GM23338 (cell line): ENCODE results near the gene ZDHHC8. TPM values are rescaled to one million over a fixed set of nuclear protein-coding genes. Genes with fewer than 3 reads are reported as not detected.

Experiments used
- ATAC-seq: fragments of 200-7000 bp; cut with Tn5 transposase; 3 replicates; pipeline ENCODE4 v1.9.1; 2020
- DNase-seq: peaks from one replicate; pipeline ENCODE4 v3.0.0-alpha.2; 2015; ENCODE audit warnings: low spot score
- H2AFZ ChIP-seq: fragments of 200-600 bp; sonication (generic); 2 replicates; pipeline ENCODE4 v1.8.0; 2016; ENCODE audit warnings: antibody characterized with exemption, mild to moderate bottlenecking, moderate library complexity
- H3F3A ChIP-seq: fragments of 200-600 bp; sonication (generic); replicated peaks from 2 replicates; pipeline ENCODE4 v1.8.0; 2017; ENCODE audit warnings: antibody characterized with exemption, mixed run types, low read depth
- H3K27ac ChIP-seq: fragments of 200-600 bp; sonication (generic); 2 replicates; pipeline ENCODE4 v1.6.1; 2016; ENCODE audit warnings: low read depth
- H3K27me3 ChIP-seq: fragments of 200-600 bp; sonication (generic); 2 replicates; pipeline ENCODE4 v1.8.0; 2016; ENCODE audit warnings: mild to moderate bottlenecking, mixed run types, moderate library complexity; ENCODE audit not compliant: insufficient read depth
- H3K36me3 ChIP-seq: fragments of 200-600 bp; sonication (generic); 2 replicates; pipeline ENCODE4 v1.8.0; 2016; ENCODE audit warnings: mild to moderate bottlenecking; ENCODE audit not compliant: insufficient read depth
- H3K4me1 ChIP-seq: fragments of 200-600 bp; sonication (generic); 2 replicates; pipeline ENCODE4 v1.8.0; 2016; ENCODE audit warnings: mild to moderate bottlenecking, moderate library complexity; ENCODE audit not compliant: insufficient read depth
- H3K4me2 ChIP-seq: fragments of 200-600 bp; sonication (generic); 2 replicates; pipeline ENCODE4 v1.7.1; 2017; ENCODE audit warnings: mixed run types
- H3K4me3 ChIP-seq: fragments of 200-600 bp; sonication (generic); 2 replicates; pipeline ENCODE4 v1.6.1; 2016; ENCODE audit warnings: mixed run types
- H3K79me2 ChIP-seq: fragments of 200-600 bp; sonication (generic); replicated peaks from 2 replicates; pipeline ENCODE4 v1.8.0; 2017; ENCODE audit warnings: mild to moderate bottlenecking; ENCODE audit not compliant: insufficient read depth
- H3K9me2 ChIP-seq: fragments of 200-600 bp; sonication (generic); 2 replicates; pipeline ENCODE4 v1.8.0; 2017; ENCODE audit not compliant: insufficient read depth
- H4K20me1 ChIP-seq: fragments of 200-600 bp; sonication (generic); replicated peaks from 2 replicates; pipeline ENCODE4 v1.8.0; 2017; ENCODE audit warnings: mild to moderate bottlenecking; ENCODE audit not compliant: insufficient read depth
- H3K27ac Mint-ChIP-seq: 2 replicates; pipeline ENCODE4 v1.8.0; 2020; ENCODE audit warnings: inconsistent platforms, mild to moderate bottlenecking, moderate library complexity, mixed read lengths
- H3K27me3 Mint-ChIP-seq: 3 replicates; pipeline ENCODE4 v1.8.0; 2022; ENCODE audit warnings: low read depth, mild to moderate bottlenecking, moderate library complexity, mixed read lengths, inconsistent platforms; ENCODE audit not compliant: insufficient read depth, poor library complexity
- H3K36me3 Mint-ChIP-seq: 3 replicates; pipeline ENCODE4 v1.8.0; 2021; ENCODE audit warnings: low read depth, mild to moderate bottlenecking, inconsistent platforms, moderate library complexity, mixed read lengths
- H3K4me1 Mint-ChIP-seq: 3 replicates; pipeline ENCODE4 v1.8.0; 2020; ENCODE audit warnings: mild to moderate bottlenecking, inconsistent platforms, mixed read lengths
- H3K4me3 Mint-ChIP-seq: 3 replicates; pipeline ENCODE4 v1.8.0; 2021; ENCODE audit warnings: moderate library complexity, mild to moderate bottlenecking, inconsistent platforms, mixed read lengths
- H3K9me3 Mint-ChIP-seq: 3 replicates; pipeline ENCODE4 v1.8.0; 2020; ENCODE audit warnings: moderate library complexity, mild to moderate bottlenecking, inconsistent platforms, mixed read lengths
- CREB1 ChIP-seq: fragments of 250-450 bp; sonication (Bioruptor Pico); IDR thresholded peaks from 2 replicates; pipeline ENCODE4 v1.5.0; 2020; ENCODE audit warnings: low read depth, mild to moderate bottlenecking, moderate library complexity
- EZH2 ChIP-seq: fragments of 200-600 bp; sonication (generic); IDR thresholded peaks from one replicate; pipeline ENCODE4 v1.8.0; 2017; ENCODE audit warnings: antibody characterized with exemption, mild to moderate bottlenecking, low read depth; ENCODE audit not compliant: unreplicated experiment
- EZH2phosphoT487 ChIP-seq: fragments of 200-600 bp; sonication (generic); IDR thresholded peaks from one replicate; pipeline ENCODE4 v1.8.1; 2018; ENCODE audit warnings: antibody characterized with exemption; ENCODE audit not compliant: unreplicated experiment
- JUNB ChIP-seq: IDR thresholded peaks from one replicate; pipeline ENCODE4 v1.6.1; 2016; ENCODE audit warnings: antibody characterized with exemption; ENCODE audit not compliant: unreplicated experiment
- NANOG ChIP-seq: IDR thresholded peaks from 2 replicates; pipeline ENCODE4 v1.6.1; 2016; ENCODE audit warnings: antibody characterized with exemption, borderline replicate concordance
- POLR2AphosphoS5 ChIP-seq: IDR thresholded peaks from 2 replicates; pipeline ENCODE4 v1.6.1; 2016; ENCODE audit warnings: antibody characterized with exemption, low read depth
- STAT1 ChIP-seq: IDR thresholded peaks from one replicate; pipeline ENCODE4 v1.6.1; 2016; ENCODE audit warnings: antibody characterized with exemption; ENCODE audit not compliant: unreplicated experiment
- ZNF114 ChIP-seq: fragments of 250-450 bp; sonication (Bioruptor Pico); IDR thresholded peaks from 2 replicates; pipeline ENCODE4 v1.5.0; 2020; ENCODE audit warnings: mild to moderate bottlenecking, moderate library complexity
- ZNF331 ChIP-seq: fragments of 250-450 bp; sonication (Bioruptor Pico); IDR thresholded peaks from 2 replicates; pipeline ENCODE4 v1.5.0; 2020; ENCODE audit warnings: low read depth, mild to moderate bottlenecking, moderate library complexity
- polyA plus RNA-seq: library from polyadenylated mRNA; unstranded; fragments of >200 nt; fragmentation: Nextera tagmentation; extraction: Ambion mirVana; gene quantifications from 2 replicates; pipeline ENCODE4 v1.2.1, GENCODE V29; 2016
- total RNA-seq: library from RNA; depleted of rRNA; stranded (reverse); fragments of >200 nt; shearing (Covaris generic); gene quantifications from 2 replicates; pipeline ENCODE4 v1.2.3, GENCODE V29; 2014
- TF ChIP-seq, protein P1 (sequence below): IDR thresholded peaks from 2 replicates; pipeline ENCODE4 v1.6.1; 2016; ENCODE audit warnings: antibody characterized with exemption
- TF ChIP-seq, protein P2 (sequence below), 2 experiments: fragments of 200-600 bp in 1 of 2; sonication (generic) in 1 of 2; conservative IDR thresholded peaks; 2 replicates each; pipeline versions ENCODE4 v1.5.1 to v1.6.1; 2016 to 2017; ENCODE audit warnings: antibody characterized with exemption in 2 of 2, low read depth in 2 of 2, mild to moderate bottlenecking in 2 of 2, moderate library complexity in 1 of 2
- TF ChIP-seq, protein P3 (sequence below): fragments of 250-450 bp; sonication (Bioruptor Pico); IDR thresholded peaks from 2 replicates; pipeline ENCODE4 v1.5.0; 2020; ENCODE audit warnings: mild to moderate bottlenecking, moderate library complexity
- TF ChIP-seq, protein P4 (sequence below): IDR thresholded peaks from one replicate; pipeline ENCODE4 v1.6.1; 2018; ENCODE audit warnings: antibody characterized with exemption; ENCODE audit not compliant: unreplicated experiment

The ZDHHC8 gene
- total and polyA plus RNA-seq, 2 experiments from 2014 or later = 13.7 to 47.6 TPM

DNA sequence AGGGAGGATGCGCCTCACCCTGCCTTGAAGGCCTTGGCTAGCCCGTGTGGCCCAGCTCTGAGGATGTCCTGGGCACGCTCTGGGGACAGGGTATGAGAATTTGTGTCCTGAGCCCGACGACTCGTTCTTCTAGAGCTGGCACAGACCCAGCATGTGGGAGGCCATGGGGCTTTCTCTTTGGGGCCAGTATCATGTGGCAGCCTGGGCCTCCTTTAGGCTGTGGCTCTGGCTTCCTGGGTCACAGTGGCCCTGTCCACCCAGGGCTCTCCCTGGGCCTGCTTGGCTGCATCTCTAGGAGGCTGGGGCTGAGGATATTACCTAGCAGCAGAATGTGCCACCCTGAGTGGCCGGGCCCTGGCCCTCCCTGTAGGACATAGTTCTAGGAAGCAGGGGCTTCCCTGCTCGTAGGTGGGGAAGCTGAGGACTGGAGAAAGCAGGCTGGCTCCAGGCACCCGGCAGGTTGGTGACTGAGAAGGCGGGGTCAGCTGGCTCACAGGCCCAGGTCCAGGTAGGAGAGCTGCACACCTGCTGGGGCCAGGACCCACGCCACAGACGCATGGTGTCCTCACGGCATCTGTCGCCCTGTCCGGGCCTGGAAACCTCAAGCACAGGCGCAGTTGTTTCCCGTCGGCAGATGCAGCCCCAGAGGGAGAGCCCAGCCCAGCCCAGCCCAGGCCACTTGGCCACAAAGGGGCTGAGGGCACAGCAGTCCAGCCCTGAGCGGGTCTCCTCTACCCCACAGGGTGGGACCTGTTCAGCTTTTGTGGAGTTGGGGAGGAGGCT is 12.5 kb downstream of the ZDHHC8 start:
- H3K27me3 ChIP-seq = no peaks in the 10 kb centered on the region
- TF ChIP-seq STAT1 (no peak), ZNF331 (no peak), POLR2AphosphoS5 (no peak), CREB1 (CRISPR knock-in tag) (no peak), JUNB (no peak), ZNF114 (CRISPR knock-in tag) (no peak), EZH2phosphoT487 (no peak), EZH2 (no peak), NANOG (no peak)
- TF ChIP-seq, protein P1, sequence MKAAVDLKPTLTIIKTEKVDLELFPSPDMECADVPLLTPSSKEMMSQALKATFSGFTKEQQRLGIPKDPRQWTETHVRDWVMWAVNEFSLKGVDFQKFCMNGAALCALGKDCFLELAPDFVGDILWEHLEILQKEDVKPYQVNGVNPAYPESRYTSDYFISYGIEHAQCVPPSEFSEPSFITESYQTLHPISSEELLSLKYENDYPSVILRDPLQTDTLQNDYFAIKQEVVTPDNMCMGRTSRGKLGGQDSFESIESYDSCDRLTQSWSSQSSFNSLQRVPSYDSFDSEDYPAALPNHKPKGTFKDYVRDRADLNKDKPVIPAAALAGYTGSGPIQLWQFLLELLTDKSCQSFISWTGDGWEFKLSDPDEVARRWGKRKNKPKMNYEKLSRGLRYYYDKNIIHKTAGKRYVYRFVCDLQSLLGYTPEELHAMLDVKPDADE = no peak
- TF ChIP-seq, protein P2, sequence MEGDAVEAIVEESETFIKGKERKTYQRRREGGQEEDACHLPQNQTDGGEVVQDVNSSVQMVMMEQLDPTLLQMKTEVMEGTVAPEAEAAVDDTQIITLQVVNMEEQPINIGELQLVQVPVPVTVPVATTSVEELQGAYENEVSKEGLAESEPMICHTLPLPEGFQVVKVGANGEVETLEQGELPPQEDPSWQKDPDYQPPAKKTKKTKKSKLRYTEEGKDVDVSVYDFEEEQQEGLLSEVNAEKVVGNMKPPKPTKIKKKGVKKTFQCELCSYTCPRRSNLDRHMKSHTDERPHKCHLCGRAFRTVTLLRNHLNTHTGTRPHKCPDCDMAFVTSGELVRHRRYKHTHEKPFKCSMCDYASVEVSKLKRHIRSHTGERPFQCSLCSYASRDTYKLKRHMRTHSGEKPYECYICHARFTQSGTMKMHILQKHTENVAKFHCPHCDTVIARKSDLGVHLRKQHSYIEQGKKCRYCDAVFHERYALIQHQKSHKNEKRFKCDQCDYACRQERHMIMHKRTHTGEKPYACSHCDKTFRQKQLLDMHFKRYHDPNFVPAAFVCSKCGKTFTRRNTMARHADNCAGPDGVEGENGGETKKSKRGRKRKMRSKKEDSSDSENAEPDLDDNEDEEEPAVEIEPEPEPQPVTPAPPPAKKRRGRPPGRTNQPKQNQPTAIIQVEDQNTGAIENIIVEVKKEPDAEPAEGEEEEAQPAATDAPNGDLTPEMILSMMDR (conservative IDR thresholded peaks at IDR 0.05; ENCODE audit: low read depth in 2 of 2) = no peak
- TF ChIP-seq, protein P3, sequence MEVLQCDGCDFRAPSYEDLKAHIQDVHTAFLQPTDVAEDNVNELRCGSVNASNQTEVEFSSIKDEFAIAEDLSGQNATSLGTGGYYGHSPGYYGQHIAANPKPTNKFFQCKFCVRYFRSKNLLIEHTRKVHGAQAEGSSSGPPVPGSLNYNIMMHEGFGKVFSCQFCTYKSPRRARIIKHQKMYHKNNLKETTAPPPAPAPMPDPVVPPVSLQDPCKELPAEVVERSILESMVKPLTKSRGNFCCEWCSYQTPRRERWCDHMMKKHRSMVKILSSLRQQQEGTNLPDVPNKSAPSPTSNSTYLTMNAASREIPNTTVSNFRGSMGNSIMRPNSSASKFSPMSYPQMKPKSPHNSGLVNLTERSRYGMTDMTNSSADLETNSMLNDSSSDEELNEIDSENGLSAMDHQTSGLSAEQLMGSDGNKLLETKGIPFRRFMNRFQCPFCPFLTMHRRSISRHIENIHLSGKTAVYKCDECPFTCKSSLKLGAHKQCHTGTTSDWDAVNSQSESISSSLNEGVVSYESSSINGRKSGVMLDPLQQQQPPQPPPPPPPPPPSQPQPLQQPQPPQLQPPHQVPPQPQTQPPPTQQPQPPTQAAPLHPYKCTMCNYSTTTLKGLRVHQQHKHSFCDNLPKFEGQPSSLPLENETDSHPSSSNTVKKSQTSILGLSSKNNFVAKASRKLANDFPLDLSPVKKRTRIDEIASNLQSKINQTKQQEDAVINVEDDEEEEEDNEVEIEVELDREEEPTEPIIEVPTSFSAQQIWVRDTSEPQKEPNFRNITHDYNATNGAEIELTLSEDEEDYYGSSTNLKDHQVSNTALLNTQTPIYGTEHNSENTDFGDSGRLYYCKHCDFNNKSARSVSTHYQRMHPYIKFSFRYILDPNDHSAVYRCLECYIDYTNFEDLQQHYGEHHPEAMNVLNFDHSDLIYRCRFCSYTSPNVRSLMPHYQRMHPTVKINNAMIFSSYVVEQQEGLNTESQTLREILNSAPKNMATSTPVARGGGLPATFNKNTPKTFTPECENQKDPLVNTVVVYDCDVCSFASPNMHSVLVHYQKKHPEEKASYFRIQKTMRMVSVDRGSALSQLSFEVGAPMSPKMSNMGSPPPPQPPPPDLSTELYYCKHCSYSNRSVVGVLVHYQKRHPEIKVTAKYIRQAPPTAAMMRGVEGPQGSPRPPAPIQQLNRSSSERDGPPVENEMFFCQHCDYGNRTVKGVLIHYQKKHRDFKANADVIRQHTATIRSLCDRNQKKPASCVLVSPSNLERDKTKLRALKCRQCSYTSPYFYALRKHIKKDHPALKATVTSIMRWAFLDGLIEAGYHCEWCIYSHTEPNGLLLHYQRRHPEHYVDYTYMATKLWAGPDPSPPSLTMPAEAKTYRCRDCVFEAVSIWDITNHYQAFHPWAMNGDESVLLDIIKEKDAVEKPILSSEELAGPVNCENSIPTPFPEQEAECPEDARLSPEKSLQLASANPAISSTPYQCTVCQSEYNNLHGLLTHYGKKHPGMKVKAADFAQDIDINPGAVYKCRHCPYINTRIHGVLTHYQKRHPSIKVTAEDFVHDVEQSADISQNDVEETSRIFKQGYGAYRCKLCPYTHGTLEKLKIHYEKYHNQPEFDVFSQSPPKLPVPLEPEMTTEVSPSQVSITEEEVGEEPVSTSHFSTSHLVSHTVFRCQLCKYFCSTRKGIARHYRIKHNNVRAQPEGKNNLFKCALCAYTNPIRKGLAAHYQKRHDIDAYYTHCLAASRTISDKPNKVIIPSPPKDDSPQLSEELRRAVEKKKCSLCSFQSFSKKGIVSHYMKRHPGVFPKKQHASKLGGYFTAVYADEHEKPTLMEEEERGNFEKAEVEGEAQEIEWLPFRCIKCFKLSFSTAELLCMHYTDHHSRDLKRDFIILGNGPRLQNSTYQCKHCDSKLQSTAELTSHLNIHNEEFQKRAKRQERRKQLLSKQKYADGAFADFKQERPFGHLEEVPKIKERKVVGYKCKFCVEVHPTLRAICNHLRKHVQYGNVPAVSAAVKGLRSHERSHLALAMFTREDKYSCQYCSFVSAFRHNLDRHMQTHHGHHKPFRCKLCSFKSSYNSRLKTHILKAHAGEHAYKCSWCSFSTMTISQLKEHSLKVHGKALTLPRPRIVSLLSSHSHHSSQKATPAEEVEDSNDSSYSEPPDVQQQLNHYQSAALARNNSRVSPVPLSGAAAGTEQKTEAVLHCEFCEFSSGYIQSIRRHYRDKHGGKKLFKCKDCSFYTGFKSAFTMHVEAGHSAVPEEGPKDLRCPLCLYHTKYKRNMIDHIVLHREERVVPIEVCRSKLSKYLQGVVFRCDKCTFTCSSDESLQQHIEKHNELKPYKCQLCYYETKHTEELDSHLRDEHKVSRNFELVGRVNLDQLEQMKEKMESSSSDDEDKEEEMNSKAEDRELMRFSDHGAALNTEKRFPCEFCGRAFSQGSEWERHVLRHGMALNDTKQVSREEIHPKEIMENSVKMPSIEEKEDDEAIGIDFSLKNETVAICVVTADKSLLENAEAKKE = no peak
- TF ChIP-seq, protein P4, sequence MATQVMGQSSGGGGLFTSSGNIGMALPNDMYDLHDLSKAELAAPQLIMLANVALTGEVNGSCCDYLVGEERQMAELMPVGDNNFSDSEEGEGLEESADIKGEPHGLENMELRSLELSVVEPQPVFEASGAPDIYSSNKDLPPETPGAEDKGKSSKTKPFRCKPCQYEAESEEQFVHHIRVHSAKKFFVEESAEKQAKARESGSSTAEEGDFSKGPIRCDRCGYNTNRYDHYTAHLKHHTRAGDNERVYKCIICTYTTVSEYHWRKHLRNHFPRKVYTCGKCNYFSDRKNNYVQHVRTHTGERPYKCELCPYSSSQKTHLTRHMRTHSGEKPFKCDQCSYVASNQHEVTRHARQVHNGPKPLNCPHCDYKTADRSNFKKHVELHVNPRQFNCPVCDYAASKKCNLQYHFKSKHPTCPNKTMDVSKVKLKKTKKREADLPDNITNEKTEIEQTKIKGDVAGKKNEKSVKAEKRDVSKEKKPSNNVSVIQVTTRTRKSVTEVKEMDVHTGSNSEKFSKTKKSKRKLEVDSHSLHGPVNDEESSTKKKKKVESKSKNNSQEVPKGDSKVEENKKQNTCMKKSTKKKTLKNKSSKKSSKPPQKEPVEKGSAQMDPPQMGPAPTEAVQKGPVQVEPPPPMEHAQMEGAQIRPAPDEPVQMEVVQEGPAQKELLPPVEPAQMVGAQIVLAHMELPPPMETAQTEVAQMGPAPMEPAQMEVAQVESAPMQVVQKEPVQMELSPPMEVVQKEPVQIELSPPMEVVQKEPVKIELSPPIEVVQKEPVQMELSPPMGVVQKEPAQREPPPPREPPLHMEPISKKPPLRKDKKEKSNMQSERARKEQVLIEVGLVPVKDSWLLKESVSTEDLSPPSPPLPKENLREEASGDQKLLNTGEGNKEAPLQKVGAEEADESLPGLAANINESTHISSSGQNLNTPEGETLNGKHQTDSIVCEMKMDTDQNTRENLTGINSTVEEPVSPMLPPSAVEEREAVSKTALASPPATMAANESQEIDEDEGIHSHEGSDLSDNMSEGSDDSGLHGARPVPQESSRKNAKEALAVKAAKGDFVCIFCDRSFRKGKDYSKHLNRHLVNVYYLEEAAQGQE = no peak
- H4K20me1 ChIP-seq = no peaks in the 10 kb centered on the region; the same call in 1 of the 2 replicates
- H3K27ac ChIP-seq = no peak overlapping the region
- no peaks in the 10 kb centered on the region for H3K36me3 Mint-ChIP-seq
- H3K36me3 ChIP-seq = no peaks in the 10 kb centered on the region
- ATAC-seq (no peak), DNase-seq (no peak)
- H3K79me2 ChIP-seq = no peaks in the 10 kb centered on the region
- H3K4me1 Mint-ChIP-seq = no peaks in the 10 kb centered on the region
- no peaks in the 10 kb centered on the region for H3K9me3 Mint-ChIP-seq
- H3K9me2 ChIP-seq = no peaks in the 10 kb centered on the region
- no peak overlapping the region for H3K4me2 ChIP-seq
- peaks cover 5% of the 10 kb centered on the region for H3K27me3 Mint-ChIP-seq
- H3K4me3 Mint-ChIP-seq = no peak overlapping the region
- no peaks in the 10 kb centered on the region for H3F3A ChIP-seq
- no peaks in the 10 kb centered on the region for H3K4me1 ChIP-seq
- no peak overlapping the region for H2AFZ ChIP-seq
- H3K27ac Mint-ChIP-seq = no peak overlapping the region
- H3K4me3 ChIP-seq = no peak overlapping the region
